PFSK-1 (cell line): Measurements from ENCODE around the gene POU6F2.

Source experiments
- POLR2AphosphoS5 ChIP-seq: IDR thresholded peaks from 2 replicates; pipeline ENCODE4 v1.6.1; 2012; ENCODE audit warnings: low read depth, mild to moderate bottlenecking, control low read depth, low read length, moderate library complexity
- REST ChIP-seq, 2 experiments: IDR thresholded peaks; 2 replicates each; pipeline versions ENCODE4 v1.6.1 to v1.8.0; 2011 to 2012; ENCODE audit warnings: low read depth in 2 of 2, low read length in 2 of 2, control low read depth in 1 of 2, inconsistent platforms in 1 of 2, mild to moderate bottlenecking in 1 of 2, moderate library complexity in 1 of 2; ENCODE audit not compliant: insufficient read depth in 1 of 2
- SIN3A ChIP-seq: IDR thresholded peaks from 2 replicates; pipeline ENCODE4 v1.6.1; 2012; ENCODE audit warnings: mild to moderate bottlenecking, low read length, moderate library complexity, borderline replicate concordance; ENCODE audit not compliant: insufficient read depth

- TF ChIP-seq POLR2AphosphoS5 = no peak
- no peak for TF ChIP-seq SIN3A
- TF ChIP-seq REST (IDR thresholded peaks at IDR 0.05; ENCODE audit: insufficient read depth in 1 of 2, low read depth in 2 of 2, low read length in 2 of 2) = no peak
Observed at GRCh38 chr7:39272111-39272510, 294.4 kb downstream of the POU6F2 start.
